Loucy (cell line): ENCODE measurements around the gene CLDN10.
A peak's percentile ranks its signal among the peaks of the same experiment; 100 is the strongest.

Experiments
- H2AFZ ChIP-seq: fragments of 200-600 bp; sonication (generic); 2 replicates; pipeline ENCODE4 v1.6.0; 2016; ENCODE audit warnings: antibody characterized with exemption, mild to moderate bottlenecking, low read length, moderate library complexity
- H3F3A ChIP-seq: fragments of 200-600 bp; 2 replicates; pipeline ENCODE4 v1.6.0; 2016; ENCODE audit warnings: antibody characterized with exemption, low read depth, mild to moderate bottlenecking
- H3K27me3 ChIP-seq: fragments of 200-600 bp; sonication (generic); 2 replicates; pipeline ENCODE4 v1.6.1; 2014; ENCODE audit warnings: low read length, mild to moderate bottlenecking; ENCODE audit not compliant: insufficient read depth, poor library complexity, severe bottlenecking
- H3K36me3 ChIP-seq: fragments of 200-600 bp; sonication (generic); 2 replicates; pipeline ENCODE4 v1.6.1; 2016; ENCODE audit warnings: low read length; ENCODE audit not compliant: insufficient read depth
- H3K4me1 ChIP-seq: fragments of 200-600 bp; sonication (generic); 2 replicates; pipeline ENCODE4 v1.5.1; 2014; ENCODE audit warnings: low read length, mild to moderate bottlenecking; ENCODE audit not compliant: insufficient read depth, poor library complexity, severe bottlenecking
- H3K4me2 ChIP-seq: fragments of 200-600 bp; sonication (generic); 2 replicates; pipeline ENCODE4 v1.6.0; 2014; ENCODE audit warnings: antibody characterized with exemption, low read length, low read depth, mild to moderate bottlenecking; ENCODE audit not compliant: poor library complexity, severe bottlenecking
- H3K4me3 ChIP-seq: fragments of 200-600 bp; sonication (generic); 2 replicates; pipeline ENCODE4 v1.5.1; 2014; ENCODE audit warnings: low read length, mild to moderate bottlenecking, mixed read lengths; ENCODE audit not compliant: poor library complexity, severe bottlenecking
- H3K79me2 ChIP-seq: fragments of 200-600 bp; sonication (generic); 2 replicates; pipeline ENCODE4 v1.6.1; 2014; ENCODE audit warnings: low read length; ENCODE audit not compliant: insufficient read depth
- H3K9ac ChIP-seq: fragments of 200-600 bp; sonication (generic); 2 replicates; pipeline ENCODE4 v1.6.0; 2014; ENCODE audit warnings: mild to moderate bottlenecking, low read depth, low read length, moderate library complexity; ENCODE audit not compliant: poor library complexity, severe bottlenecking
- H3K9me2 ChIP-seq: fragments of 200-600 bp; sonication (generic); replicated peaks from 2 replicates; pipeline ENCODE4 v1.6.1; 2016; ENCODE audit warnings: low read depth, low read length, mixed read lengths
- H3K9me3 ChIP-seq: fragments of 200-600 bp; sonication (generic); 2 replicates; pipeline ENCODE4 v1.6.1; 2014; ENCODE audit warnings: mild to moderate bottlenecking, antibody characterized with exemption, low read length, low read depth; ENCODE audit not compliant: insufficient read depth
- H4K20me1 ChIP-seq: fragments of 200-600 bp; sonication (generic); 2 replicates; pipeline ENCODE4 v1.6.0; 2014; ENCODE audit warnings: antibody characterized with exemption, low read length, mild to moderate bottlenecking; ENCODE audit not compliant: insufficient read depth, poor library complexity, severe bottlenecking
- CTCF ChIP-seq: fragments of 200-600 bp; sonication (generic); conservative IDR thresholded peaks from 2 replicates; pipeline ENCODE4 v1.5.1; 2014; ENCODE audit warnings: mild to moderate bottlenecking, antibody characterized with exemption, low read length
- EZH2phosphoT487 ChIP-seq: fragments of 200-600 bp; IDR thresholded peaks from 2 replicates; pipeline ENCODE4 v1.6.1; 2018; ENCODE audit warnings: antibody characterized with exemption, mild to moderate bottlenecking, moderate library complexity, borderline replicate concordance

Gene CLDN10

GRCh38 chr13:95624020-95624419 is 71.5 kb downstream of the CLDN10 start:
- H3K4me1 ChIP-seq = no peaks in the 10 kb centered on the region
- TF ChIP-seq EZH2phosphoT487 (no peak), CTCF (peak; percentile 75)
- H3K9ac ChIP-seq = no peak overlapping the region
- no peak overlapping the region for H2AFZ ChIP-seq
- no peaks in the 10 kb centered on the region for H3K9me2 ChIP-seq
- H3K4me3 ChIP-seq = no peak overlapping the region
- no peaks in the 10 kb centered on the region for H3K9me3 ChIP-seq
- H3K36me3 ChIP-seq = no peaks in the 10 kb centered on the region
- no peak overlapping the region for H3K4me2 ChIP-seq
- H4K20me1 ChIP-seq = no peaks in the 10 kb centered on the region
- no peaks in the 10 kb centered on the region for H3K79me2 ChIP-seq
- H3F3A ChIP-seq = no peaks in the 10 kb centered on the region
- H3K27me3 ChIP-seq = no peaks in the 10 kb centered on the region

- no peak overlapping the region for H3K4me3 ChIP-seq
- no peak overlapping the region for H3K9ac ChIP-seq
- no peaks in the 10 kb centered on the region for H3K27me3 ChIP-seq
- TF ChIP-seq EZH2phosphoT487 (no peak), CTCF (no peak)
- H3F3A ChIP-seq = no peaks in the 10 kb centered on the region
- no peaks in the 10 kb centered on the region for H3K36me3 ChIP-seq
- H3K4me2 ChIP-seq = no peak overlapping the region
- no peaks in the 10 kb centered on the region for H3K79me2 ChIP-seq
- no peaks in the 10 kb centered on the region for H4K20me1 ChIP-seq
- no peak overlapping the region for H2AFZ ChIP-seq
- H3K9me3 ChIP-seq = no peaks in the 10 kb centered on the region
- H3K4me1 ChIP-seq = no peaks in the 10 kb centered on the region
- no peaks in the 10 kb centered on the region for H3K9me2 ChIP-seq
These were observed 74.2 kb downstream of the CLDN10 start for GRCh38 chr13:95626768-95627167.

- no peak for TF ChIP-seq CTCF
- no peak for TF ChIP-seq EZH2phosphoT487
- no peaks in the 10 kb centered on the region for H3K9me2 ChIP-seq
- no peak overlapping the region for H2AFZ ChIP-seq
- H3K9ac ChIP-seq = no peak overlapping the region
- no peak overlapping the region for H3K4me2 ChIP-seq
- no peaks in the 10 kb centered on the region for H3K36me3 ChIP-seq
- H3F3A ChIP-seq = no peaks in the 10 kb centered on the region
- H3K4me3 ChIP-seq = no peak overlapping the region
- no peaks in the 10 kb centered on the region for H3K27me3 ChIP-seq
- no peaks in the 10 kb centered on the region for H3K9me3 ChIP-seq
- no peaks in the 10 kb centered on the region for H4K20me1 ChIP-seq
- H3K4me1 ChIP-seq = no peaks in the 10 kb centered on the region
- no peaks in the 10 kb centered on the region for H3K79me2 ChIP-seq
These were observed 75.1 kb downstream of the CLDN10 start for GRCh38 chr13:95627590-95627989.
